Vagina (tissue), 2 donors: ENCODE results near the gene TMX4.

Experiments used
- POLR2A ChIP-seq, 2 donors: fragments of 450-650 bp; IDR thresholded peaks; one replicate each; pipeline ENCODE4 v1.6.1; 2017; ENCODE audit warnings: antibody characterized with exemption in 2 of 2, mild to moderate bottlenecking in 2 of 2, moderate library complexity in 2 of 2
- TF ChIP-seq, protein P1 (sequence below), 3 experiments: fragments of 450-650 bp in 2 of 3; fragments of 200-600 bp in 1 of 3; sonication (generic) in 1 of 3; IDR thresholded peaks; one replicate each; pipeline ENCODE4 v1.5.1; 2017 to 2019; ENCODE audit warnings: antibody characterized with exemption in 3 of 3, mild to moderate bottlenecking in 2 of 3, moderate library complexity in 2 of 3

DNA sequence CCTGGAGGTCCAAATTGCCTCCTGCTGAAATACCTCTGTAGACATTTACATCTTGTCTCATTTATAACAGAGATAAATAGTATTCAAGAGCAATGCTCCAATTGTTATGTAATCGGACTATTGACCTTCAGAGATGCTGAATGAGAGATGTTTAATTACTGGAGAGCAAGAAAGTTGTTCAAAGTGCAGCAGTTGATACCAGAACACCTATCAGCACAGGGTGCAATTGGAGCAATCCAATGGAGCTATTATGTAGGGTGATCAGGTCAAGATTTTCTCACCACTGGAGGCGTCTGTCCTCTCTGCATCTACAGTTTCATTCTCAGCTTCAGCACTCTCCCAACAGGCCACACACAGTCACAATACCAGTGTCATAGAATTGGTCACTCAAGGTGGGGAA, 19.5 kb upstream of the TMX4 start:
- TF ChIP-seq POLR2A (IDR thresholded peaks at IDR 0.05), result no peak
- TF ChIP-seq, protein P1, sequence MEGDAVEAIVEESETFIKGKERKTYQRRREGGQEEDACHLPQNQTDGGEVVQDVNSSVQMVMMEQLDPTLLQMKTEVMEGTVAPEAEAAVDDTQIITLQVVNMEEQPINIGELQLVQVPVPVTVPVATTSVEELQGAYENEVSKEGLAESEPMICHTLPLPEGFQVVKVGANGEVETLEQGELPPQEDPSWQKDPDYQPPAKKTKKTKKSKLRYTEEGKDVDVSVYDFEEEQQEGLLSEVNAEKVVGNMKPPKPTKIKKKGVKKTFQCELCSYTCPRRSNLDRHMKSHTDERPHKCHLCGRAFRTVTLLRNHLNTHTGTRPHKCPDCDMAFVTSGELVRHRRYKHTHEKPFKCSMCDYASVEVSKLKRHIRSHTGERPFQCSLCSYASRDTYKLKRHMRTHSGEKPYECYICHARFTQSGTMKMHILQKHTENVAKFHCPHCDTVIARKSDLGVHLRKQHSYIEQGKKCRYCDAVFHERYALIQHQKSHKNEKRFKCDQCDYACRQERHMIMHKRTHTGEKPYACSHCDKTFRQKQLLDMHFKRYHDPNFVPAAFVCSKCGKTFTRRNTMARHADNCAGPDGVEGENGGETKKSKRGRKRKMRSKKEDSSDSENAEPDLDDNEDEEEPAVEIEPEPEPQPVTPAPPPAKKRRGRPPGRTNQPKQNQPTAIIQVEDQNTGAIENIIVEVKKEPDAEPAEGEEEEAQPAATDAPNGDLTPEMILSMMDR (IDR thresholded peaks at IDR 0.05), result no peak
